Measurements from ENCODE around the gene CFAP45. TPM values are rescaled to one million over a fixed set of nuclear protein-coding genes. Genes with fewer than 3 reads are reported as not detected.

CFAP45 gene
- total RNA-seq, 1 experiment from 2014 or later: 3.6 TPM

GRCh38 chr1:159848326-159848725 is 51.6 kb downstream of the CFAP45 start:
- Histone ChIP-seq H3K4me1 (ENCODE audit: insufficient read depth, low read length, poor library complexity, severe bottlenecking) (peaks cover 7% of the 10 kb centered on the region), H3K36me3 (ENCODE audit: insufficient read depth, low read length, poor library complexity, severe bottlenecking) (no peaks in the 10 kb centered on the region), H3K4me3 (ENCODE audit: low read depth, low read length, poor library complexity, severe bottlenecking) (no peak overlapping the region), H3K9me3 (ENCODE audit: low read depth, low read length, poor library complexity, severe bottlenecking) (no peaks in the 10 kb centered on the region), H3K27me3 (replicated peaks; ENCODE audit: insufficient read depth, low read depth, low read length, poor library complexity) (no peaks in the 10 kb centered on the region), H3K27ac (ENCODE audit: low read depth, low read length, poor library complexity, severe bottlenecking) (no peak overlapping the region)
- DNase-seq (ENCODE audit: low spot score): no peak
- CTCF ChIA-PET: no interaction called here
- no TSS peak for BruUV-seq (replicated peaks)
- TF ChIP-seq EZH2 (IDR thresholded peaks at IDR 0.05; ENCODE audit: borderline replicate concordance, low read depth, low read length, poor library complexity, severe bottlenecking) (no peak), CTCF (conservative IDR thresholded peaks at IDR 0.05; ENCODE audit: low read depth, low read length) (no peak)
- intact Hi-C loops (cut with micrococcal nuclease; ENCODE audit: unreplicated experiment): no loop called here
- POLR2A ChIA-PET (ENCODE audit: low non-redundant PET): no interaction called here

GRCh38 chr1:159847231-159847630 is 52.7 kb downstream of the CFAP45 start:
- intact Hi-C loops (cut with micrococcal nuclease; ENCODE audit: unreplicated experiment): no loop called here
- H3K4me1 ChIP-seq (ENCODE audit: insufficient read depth, low read length, poor library complexity, severe bottlenecking): peaks cover 8% of the 10 kb centered on the region
- ChIA-PET CTCF (no interaction called here), POLR2A (ENCODE audit: low non-redundant PET) (no interaction called here)
- no peaks in the 10 kb centered on the region for H3K36me3 ChIP-seq (ENCODE audit: insufficient read depth, low read length, poor library complexity, severe bottlenecking)
- no peaks in the 10 kb centered on the region for H3K9me3 ChIP-seq (ENCODE audit: low read depth, low read length, poor library complexity, severe bottlenecking)
- H3K27me3 ChIP-seq (replicated peaks; ENCODE audit: insufficient read depth, low read depth, low read length, poor library complexity): no peaks in the 10 kb centered on the region
- no peak overlapping the region for H3K27ac ChIP-seq (ENCODE audit: low read depth, low read length, poor library complexity, severe bottlenecking)
- TF ChIP-seq CTCF (conservative IDR thresholded peaks at IDR 0.05; ENCODE audit: low read depth, low read length) (no peak), EZH2 (IDR thresholded peaks at IDR 0.05; ENCODE audit: borderline replicate concordance, low read depth, low read length, poor library complexity, severe bottlenecking) (no peak)
- no peak overlapping the region for H3K4me3 ChIP-seq (ENCODE audit: low read depth, low read length, poor library complexity, severe bottlenecking)
- BruUV-seq (replicated peaks): no TSS peak
- DNase-seq (ENCODE audit: low spot score): no peak

GRCh38 chr1:159845751-159846629 is 54.0 kb downstream of the CFAP45 start:
- ChIA-PET POLR2A (ENCODE audit: low non-redundant PET) (no interaction called here), CTCF (no interaction called here)
- Histone ChIP-seq H3K27me3 (replicated peaks; ENCODE audit: insufficient read depth, low read depth, low read length, poor library complexity) (no peaks in the 10 kb centered on the region), H3K4me3 (ENCODE audit: low read depth, low read length, poor library complexity, severe bottlenecking) (no peak overlapping the region), H3K9me3 (ENCODE audit: low read depth, low read length, poor library complexity, severe bottlenecking) (no peaks in the 10 kb centered on the region), H3K4me1 (ENCODE audit: insufficient read depth, low read length, poor library complexity, severe bottlenecking) (peaks cover 17% of the 10 kb centered on the region), H3K36me3 (ENCODE audit: insufficient read depth, low read length, poor library complexity, severe bottlenecking) (no peaks in the 10 kb centered on the region), H3K27ac (ENCODE audit: low read depth, low read length, poor library complexity, severe bottlenecking) (no peak overlapping the region)
- BruUV-seq (replicated peaks): no TSS peak
- no peak for DNase-seq (ENCODE audit: low spot score)
- intact Hi-C loops (cut with micrococcal nuclease; ENCODE audit: unreplicated experiment): no loop called here
- TF ChIP-seq EZH2 (IDR thresholded peaks at IDR 0.05; ENCODE audit: borderline replicate concordance, low read depth, low read length, poor library complexity, severe bottlenecking) (no peak), CTCF (conservative IDR thresholded peaks at IDR 0.05; ENCODE audit: low read depth, low read length) (no peak)
